Activated CD4-positive, alpha-beta T cell treated with anti-CD3 and anti-CD28 coated beads, Interleukin-2, Interleukin-6, amounts not matched to agents 100 ng/mL and 50 ng/mL, durations not matched to agents 16 hours and 8 hours (primary cell): ENCODE data around the gene DTWD1.
"Not testable (repeated sequence)": the region's sequence is repeated elsewhere in the genome, so short reads cannot be mapped to it uniquely, and the experiment has no call there.

Source experiments
- DNase-seq: peaks from one replicate; pipeline ENCODE4 v3.0.0-alpha.2; 2020

Gene DTWD1, protein sequence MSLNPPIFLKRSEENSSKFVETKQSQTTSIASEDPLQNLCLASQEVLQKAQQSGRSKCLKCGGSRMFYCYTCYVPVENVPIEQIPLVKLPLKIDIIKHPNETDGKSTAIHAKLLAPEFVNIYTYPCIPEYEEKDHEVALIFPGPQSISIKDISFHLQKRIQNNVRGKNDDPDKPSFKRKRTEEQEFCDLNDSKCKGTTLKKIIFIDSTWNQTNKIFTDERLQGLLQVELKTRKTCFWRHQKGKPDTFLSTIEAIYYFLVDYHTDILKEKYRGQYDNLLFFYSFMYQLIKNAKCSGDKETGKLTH

GRCh38 chr15:49620658-49621368 lies at the start of gene DTWD1, which contains the start of gene FAM227B:
Gene DTWD1 (plus strand): TSS chr15:49621048. CDS start chr15:49625168, 4,120 bp downstream.
Gene FAM227B (minus strand): TSS chr15:49620818. CDS start chr15:49615171, 5,647 bp downstream.
- DNase-seq: peak; percentile 96

- DNase-seq: no peak
These were observed 47.4 kb upstream of the DTWD1 start for GRCh38 chr15:49573421-49573820.

DNA sequence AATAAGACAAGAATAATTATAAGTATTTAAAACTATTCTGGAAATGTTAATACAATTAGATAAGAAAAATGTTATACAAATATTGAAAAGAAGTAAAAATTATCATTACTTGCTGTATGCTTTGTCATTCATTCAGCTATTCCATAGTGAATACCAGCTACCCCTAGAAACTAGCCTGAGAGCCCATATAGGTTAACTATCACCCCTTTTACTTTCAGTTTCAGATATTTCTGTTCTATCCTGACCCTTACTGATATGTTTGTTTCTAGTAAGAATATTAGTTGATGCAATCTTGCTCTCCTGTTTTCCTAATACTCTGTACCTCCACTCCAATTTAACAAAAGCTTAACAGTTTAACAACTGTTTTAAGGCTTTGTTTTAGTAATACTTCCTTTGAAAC lies 31.8 kb upstream of the DTWD1 start:
- DNase-seq: no peak

DNA sequence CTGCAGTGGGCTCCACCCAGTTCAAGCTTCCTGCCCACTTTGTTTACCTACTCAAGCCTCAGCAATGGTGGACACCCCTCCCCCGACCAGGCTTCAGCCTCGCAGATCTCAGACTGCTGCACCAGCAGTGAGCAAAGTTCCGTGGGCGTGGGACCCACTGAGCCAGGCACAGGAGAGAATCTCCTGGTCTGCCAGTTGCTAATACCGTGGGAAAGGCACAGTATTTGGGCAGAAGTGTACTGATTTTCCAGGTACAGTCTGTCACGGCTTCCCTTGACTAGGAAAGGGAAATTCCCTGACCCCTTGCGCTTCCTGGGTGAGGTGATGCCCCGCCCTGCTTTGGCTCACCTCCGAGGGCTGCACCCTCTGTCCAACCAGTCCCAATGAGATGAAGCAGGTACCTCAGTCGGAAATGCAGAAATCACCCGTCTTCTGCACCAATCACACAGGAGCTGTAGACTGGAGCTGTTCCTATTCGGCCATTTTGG lies 28.0 kb upstream of the DTWD1 start:
- not testable (repeated sequence) for DNase-seq

GRCh38 chr15:49604625-49605409 lies 16.0 kb upstream of the DTWD1 start:
- no peak for DNase-seq

- no peak for DNase-seq
These were observed 15.3 kb upstream of the DTWD1 start for GRCh38 chr15:49605588-49605987.

DNA sequence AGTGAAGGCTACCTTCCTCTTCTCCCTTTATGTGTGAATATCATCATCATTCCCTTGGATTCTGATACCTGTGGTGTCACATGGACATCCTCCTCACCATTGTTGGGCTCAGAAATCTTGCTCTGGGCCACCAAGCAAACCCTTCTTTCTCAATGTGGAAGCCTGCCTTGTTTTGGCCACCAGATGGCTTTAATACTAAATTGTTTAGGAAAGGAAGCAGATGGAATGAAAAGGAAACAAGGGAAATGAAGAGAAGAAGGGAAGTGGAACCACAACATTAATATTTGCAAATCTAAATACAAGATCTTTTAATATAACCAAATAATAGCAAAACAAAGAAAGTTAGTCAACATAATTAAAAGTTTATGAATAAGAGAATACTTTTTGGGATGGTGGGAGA lies 14.3 kb upstream of the DTWD1 start:
- DNase-seq: no peak

DNA sequence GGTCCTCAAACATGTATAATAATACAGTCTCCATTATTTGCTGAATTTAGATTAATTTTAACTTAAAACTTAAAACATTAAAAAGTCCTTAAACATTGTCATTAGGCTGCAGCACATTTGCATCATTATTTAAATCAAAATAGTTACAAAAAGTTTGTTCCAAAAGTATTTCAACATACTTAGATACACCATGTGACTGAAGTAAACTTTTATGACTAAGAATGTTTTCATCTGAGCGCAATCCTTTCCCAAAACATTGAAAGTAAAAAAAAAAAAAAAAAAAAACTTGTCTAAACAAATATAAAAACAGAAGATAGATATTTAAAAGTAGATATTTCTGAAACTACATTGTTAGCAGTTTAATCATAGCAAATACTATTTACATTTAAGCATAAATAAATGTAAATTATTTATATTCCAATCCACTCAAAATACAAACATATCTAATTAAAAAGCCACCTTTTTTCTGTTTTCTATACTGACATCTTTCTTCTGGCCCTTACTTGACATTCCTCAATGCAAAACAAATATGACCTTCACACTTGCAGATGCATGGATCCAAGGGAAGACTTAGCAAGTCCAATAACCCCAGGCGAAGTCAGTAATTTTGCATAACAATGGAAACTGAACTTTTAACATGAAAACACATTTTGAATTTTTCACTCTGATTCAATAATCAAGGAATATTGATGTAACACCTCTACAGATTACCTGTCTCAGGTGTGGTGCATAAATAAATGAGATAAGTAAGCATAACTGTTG lies 10.5 kb upstream of the DTWD1 start:
- no peak for DNase-seq

GRCh38 chr15:49612240-49612639 lies 8.6 kb upstream of the DTWD1 start:
- not testable (repeated sequence) for DNase-seq

GRCh38 chr15:49619226-49619625 lies 1.6 kb upstream of the DTWD1 start:
- DNase-seq: no peak

GRCh38 chr15:49620199-49620598 lies 649 bp upstream of the DTWD1 start:
- peak; percentile 16 for DNase-seq

DNA sequence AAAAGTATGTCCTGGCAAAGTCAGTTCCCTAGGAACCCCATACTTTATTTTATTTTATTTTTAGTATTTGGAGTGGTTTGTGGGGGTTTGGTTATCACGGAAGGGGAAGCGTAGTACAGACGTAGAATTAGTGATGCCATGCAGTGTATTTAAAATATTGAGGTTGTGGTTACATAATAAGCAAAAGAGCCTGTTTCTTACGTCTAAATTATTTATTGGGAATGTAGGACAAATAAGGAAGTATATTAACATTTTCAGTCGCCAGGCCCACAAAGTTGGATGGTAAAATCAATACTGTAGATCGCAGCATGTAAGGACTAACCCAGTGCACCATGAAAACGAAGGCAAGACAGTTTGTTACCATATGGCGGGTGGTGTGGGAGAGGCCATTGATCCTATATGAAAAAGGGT lies 558 bp downstream of the DTWD1 start:
- DNase-seq: no peak

DNA sequence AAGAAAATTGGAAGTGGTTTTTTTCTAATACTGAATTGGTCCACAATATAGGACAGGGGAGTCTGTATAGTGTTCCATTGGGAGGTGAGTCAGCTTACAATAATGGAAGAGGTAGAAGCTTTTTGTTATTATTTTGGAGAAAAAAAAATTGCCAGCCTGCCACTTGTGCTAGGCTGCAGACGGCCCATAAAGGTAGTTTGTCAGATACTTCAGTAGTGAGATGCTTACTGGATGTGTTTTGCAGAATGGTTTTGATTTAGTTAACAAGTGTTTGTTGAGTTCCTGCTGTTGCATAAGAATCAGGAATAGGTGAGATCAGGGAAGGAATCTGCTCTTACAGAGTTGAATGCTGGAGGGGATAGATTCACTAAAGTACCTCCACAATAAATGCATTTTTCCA lies 1.0 kb downstream of the DTWD1 start:
- no peak for DNase-seq

GRCh38 chr15:49622561-49622960 lies 1.7 kb downstream of the DTWD1 start:
- DNase-seq: no peak

GRCh38 chr15:49624056-49624455 lies 3.2 kb downstream of the DTWD1 start:
- DNase-seq: no peak

DNA sequence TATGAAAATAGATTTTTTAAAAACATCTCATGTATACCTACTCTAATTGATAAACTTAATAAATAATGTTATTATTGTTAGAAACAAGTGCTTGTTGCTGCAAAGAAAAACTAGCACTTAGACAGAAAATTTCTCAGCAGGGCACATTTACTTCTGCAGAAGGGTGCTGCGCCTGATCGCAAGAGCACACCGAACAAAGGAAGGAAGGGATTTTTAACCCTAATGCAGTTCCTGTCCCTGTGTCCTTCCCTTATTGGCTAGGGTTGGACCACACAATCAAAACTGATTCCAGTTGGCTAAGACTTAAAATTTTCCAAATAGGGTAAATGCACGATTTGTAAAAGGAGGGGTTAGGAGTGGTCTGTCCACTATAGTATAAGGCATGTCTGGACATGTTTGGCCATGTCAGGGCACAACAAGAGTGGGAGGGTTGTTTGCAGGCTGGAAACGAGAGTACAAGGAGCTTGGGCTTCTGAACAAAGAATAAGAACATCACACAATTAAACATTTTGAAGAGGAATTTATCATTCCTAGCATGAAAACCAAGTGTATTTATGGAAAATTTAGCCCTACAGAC lies 4.7 kb downstream of the DTWD1 start:
- DNase-seq: no peak

DNA sequence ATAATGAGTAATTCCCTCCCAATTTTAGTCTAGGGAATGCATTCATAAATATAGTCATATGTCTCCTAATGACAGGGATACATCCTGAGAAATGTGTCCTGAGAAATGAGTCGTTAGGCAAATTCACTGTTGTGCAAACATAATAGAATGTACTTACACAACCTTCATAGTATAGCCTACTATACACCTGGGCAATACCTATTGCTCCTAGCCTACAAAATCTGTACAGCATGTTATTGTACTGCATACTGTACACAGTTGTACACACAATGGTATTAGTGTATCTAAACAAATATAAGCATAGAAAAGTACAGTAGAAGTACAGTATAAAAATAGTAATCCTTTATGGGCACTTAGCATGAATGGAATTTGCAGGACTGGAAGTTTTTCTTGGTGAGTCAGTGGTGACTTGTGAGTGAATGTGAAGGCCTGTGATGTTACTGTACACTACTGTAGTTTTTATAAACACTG lies 6.6 kb downstream of the DTWD1 start:
- DNase-seq: no peak

GRCh38 chr15:49628379-49628778 lies 7.5 kb downstream of the DTWD1 start:
- no peak for DNase-seq

- no peak for DNase-seq
These were observed 17.0 kb downstream of the DTWD1 start for GRCh38 chr15:49637857-49638256.

GRCh38 chr15:49644364-49644794 lies 23.5 kb downstream of the DTWD1 start:
- DNase-seq: no peak

GRCh38 chr15:49645277-49645676 lies 24.4 kb downstream of the DTWD1 start:
- no peak for DNase-seq

DNA sequence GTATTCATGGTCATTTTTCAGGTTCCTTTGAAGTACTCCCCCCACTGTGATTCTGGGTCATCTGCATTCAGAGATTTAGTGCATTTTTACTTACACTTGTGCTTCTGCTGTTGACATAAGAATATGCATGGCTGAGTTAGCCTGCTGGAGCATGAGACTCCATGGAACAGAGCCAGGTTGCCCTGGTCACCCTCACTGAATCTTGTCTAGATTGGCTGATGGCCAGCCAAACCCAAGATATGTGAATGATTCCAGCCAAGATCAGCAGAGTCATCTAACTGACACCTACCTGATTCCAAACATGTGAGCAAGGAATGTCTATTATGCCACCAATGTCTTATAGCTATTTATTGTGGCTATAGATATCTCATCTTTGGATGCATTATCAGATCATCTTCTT lies 25.1 kb downstream of the DTWD1 start:
- DNase-seq: no peak
